ENCODE results near the gene FBXW11. TPM values are rescaled to one million over a fixed set of nuclear protein-coding genes. Genes with fewer than 3 reads are reported as not detected.
A peak's percentile ranks its signal among the peaks of the same experiment; 100 is the strongest.
"Not testable (repeated sequence)": the region's sequence is repeated elsewhere in the genome, so short reads cannot be mapped to it uniquely, and the experiment has no call there.

FBXW11 gene
- total RNA-seq, 3 donors from 2014 or later = 46.0 to 47.9 (median 47.6) TPM

DNA sequence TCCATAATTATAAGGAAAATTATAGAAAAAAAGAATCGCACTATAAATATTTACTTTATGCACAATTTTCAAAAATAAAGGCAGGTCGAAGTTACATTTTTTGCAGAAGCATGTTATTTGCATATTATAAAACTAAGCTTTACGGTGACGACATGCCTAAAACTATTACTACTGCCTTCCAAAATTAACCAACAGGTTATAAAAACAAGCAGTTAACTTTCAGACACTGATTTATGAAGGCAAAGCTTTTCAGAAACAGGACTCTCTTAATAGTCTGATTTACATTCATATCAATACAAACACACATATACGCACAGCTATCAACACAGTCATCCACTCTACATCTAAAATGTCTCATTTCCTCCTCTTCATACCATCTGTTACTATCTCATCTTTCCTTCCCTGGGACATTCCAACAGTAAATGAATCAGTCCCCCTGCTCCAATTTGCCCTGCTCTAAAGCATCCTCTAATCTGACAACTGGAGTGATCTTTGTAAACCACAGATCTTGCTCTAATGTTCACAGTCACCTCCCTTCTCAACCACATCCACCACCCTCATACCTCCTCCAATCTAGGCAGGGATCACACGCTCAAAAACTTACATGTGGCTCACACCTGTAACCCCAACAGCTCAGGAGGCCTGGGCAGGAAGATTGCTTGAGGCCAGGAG, 21.6 kb downstream of the FBXW11 start:
- DNase-seq = no peak
- peaks cover 28% of the 10 kb centered on the region for H3K36me3 Mint-ChIP-seq (ENCODE audit: insufficient read depth)
- no peaks in the 10 kb centered on the region for H3K9me3 Mint-ChIP-seq
- no peaks in the 10 kb centered on the region for H3K27me3 Mint-ChIP-seq (ENCODE audit: low read depth)
- peak; percentile 92 to 93 for ATAC-seq
- H3K4me3 Mint-ChIP-seq = no peak overlapping the region
- peaks cover 48% of the 10 kb centered on the region for H3K4me1 Mint-ChIP-seq (ENCODE audit: low read depth)

DNA sequence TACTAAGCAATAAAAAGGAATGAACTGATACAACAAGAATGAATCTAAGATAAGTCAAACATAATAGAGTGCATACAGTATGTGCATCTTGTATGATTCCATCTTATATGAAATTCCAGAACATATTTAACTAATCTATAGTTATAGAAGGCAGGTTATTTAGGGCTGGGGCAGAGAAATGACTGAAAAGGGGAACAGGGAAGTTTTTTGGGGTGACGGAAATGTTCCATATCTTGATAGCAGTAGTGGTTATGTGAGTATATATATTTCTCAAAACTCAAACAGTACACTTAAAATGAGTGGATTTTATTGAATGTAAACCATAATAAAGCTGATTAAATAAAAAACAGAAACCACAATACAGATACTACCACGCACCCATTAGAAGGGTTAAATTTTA, 24.6 kb downstream of the FBXW11 start:
- Mint-ChIP-seq H3K4me1 (ENCODE audit: low read depth) (peaks cover 45% of the 10 kb centered on the region), H3K4me3 (no peak overlapping the region), H3K27me3 (ENCODE audit: low read depth) (no peaks in the 10 kb centered on the region), H3K36me3 (ENCODE audit: insufficient read depth) (peaks cover 33% of the 10 kb centered on the region), H3K9me3 (peaks cover 6% of the 10 kb centered on the region)
- ATAC-seq (no peak), DNase-seq (no peak)

DNA sequence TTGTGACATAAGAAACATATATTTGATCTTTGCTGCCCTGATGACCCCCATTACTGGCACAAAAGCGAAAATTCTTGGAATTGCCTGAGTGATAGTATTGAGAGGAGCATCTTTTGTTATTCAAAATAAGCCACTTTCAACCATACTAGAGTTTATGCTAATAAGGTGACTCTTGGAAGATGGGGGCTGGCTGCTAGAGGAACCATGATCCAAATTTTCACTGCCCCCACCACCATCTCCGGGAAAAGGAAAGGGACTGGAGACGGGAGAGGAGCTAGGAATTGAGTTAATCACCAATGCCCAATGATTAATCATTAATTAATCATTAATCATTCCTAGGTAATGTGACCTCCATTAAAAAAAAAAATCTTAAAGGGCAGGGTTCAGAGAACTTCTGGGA, 25.6 kb downstream of the FBXW11 start:
- ATAC-seq = no peak
- Mint-ChIP-seq H3K4me3 (no peak overlapping the region), H3K36me3 (ENCODE audit: insufficient read depth) (peaks cover 37% of the 10 kb centered on the region), H3K27me3 (ENCODE audit: low read depth) (no peaks in the 10 kb centered on the region), H3K4me1 (ENCODE audit: low read depth) (peaks cover 51% of the 10 kb centered on the region), H3K9me3 (peaks cover 6% of the 10 kb centered on the region)
- DNase-seq = no peak

DNA sequence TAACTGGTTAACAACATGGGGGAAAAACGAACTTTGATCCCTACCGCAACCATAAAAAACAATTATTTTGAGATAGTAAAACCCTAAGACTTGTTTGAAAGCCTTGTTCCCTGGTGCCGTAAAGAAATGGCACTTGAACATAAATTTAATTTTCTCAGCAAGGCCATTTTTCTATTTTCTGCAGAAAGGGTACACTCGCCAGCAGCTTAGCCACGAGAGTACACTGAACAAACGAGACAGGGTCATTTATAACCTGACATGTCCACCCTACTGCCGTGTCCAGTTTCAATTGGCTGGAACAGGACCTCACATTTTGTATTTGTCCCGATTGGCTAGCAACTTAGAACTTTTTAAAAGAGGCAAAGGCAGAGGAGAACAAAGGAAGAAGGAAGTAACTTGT, 26.8 kb downstream of the FBXW11 start:
- ATAC-seq = no peak
- Mint-ChIP-seq H3K27me3 (ENCODE audit: low read depth) (no peaks in the 10 kb centered on the region), H3K9me3 (peaks cover 6% of the 10 kb centered on the region), H3K4me1 (ENCODE audit: low read depth) (peaks cover 52% of the 10 kb centered on the region), H3K4me3 (no peak overlapping the region), H3K36me3 (ENCODE audit: insufficient read depth) (peaks cover 40% of the 10 kb centered on the region)
- no peak for DNase-seq

DNA sequence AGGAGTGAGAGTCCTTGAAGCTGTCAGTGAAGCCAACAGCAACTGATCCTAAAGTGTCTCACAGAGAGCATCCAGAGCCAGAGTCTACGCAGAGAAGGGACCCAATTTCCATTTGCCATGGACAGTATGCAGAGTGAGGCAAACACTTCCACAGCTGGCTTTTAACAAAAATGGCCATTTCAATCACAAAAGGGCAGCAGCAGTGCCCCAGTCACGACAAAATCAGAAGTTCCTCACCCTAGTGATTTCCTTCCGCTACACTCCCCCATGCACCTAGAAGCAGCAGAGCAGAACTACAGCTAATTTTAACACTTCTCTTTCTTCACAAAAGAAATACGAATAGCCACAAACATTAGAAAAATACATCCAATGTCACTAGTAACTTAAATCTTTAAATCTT, 27.9 kb downstream of the FBXW11 start:
- H3K9me3 Mint-ChIP-seq = peaks cover 6% of the 10 kb centered on the region
- ATAC-seq (no peak), DNase-seq (no peak)
- peaks cover 34% of the 10 kb centered on the region for H3K36me3 Mint-ChIP-seq (ENCODE audit: insufficient read depth)
- no peaks in the 10 kb centered on the region for H3K27me3 Mint-ChIP-seq (ENCODE audit: low read depth)
- peaks cover 48% of the 10 kb centered on the region for H3K4me1 Mint-ChIP-seq (ENCODE audit: low read depth)
- H3K4me3 Mint-ChIP-seq = no peak overlapping the region

DNA sequence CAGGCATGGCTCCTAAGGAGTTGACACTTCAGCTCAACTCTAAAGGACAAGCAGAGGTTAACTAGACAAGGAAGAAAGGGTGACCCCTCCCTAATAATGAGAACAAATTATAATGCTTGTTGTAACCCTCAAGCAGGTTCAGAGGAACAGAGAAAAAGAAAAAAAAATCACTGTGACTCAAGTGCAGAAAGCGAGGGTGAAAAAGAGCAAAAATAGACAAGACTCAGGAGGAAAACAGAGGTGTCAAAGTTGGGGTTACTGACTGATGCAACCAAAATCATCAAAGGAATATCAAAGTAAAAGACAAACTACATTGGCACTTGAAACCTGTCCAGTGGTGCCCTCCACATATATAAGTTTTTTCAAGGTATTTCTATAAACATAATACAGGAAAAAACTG, 28.4 kb downstream of the FBXW11 start:
- ATAC-seq (peak; percentile 27 to 72), DNase-seq (no peak)
- Mint-ChIP-seq H3K36me3 (ENCODE audit: insufficient read depth) (peaks cover 36% of the 10 kb centered on the region), H3K27me3 (ENCODE audit: low read depth) (no peaks in the 10 kb centered on the region), H3K9me3 (peaks cover 6% of the 10 kb centered on the region), H3K4me1 (ENCODE audit: low read depth) (peaks cover 53% of the 10 kb centered on the region), H3K4me3 (no peak overlapping the region)

DNA sequence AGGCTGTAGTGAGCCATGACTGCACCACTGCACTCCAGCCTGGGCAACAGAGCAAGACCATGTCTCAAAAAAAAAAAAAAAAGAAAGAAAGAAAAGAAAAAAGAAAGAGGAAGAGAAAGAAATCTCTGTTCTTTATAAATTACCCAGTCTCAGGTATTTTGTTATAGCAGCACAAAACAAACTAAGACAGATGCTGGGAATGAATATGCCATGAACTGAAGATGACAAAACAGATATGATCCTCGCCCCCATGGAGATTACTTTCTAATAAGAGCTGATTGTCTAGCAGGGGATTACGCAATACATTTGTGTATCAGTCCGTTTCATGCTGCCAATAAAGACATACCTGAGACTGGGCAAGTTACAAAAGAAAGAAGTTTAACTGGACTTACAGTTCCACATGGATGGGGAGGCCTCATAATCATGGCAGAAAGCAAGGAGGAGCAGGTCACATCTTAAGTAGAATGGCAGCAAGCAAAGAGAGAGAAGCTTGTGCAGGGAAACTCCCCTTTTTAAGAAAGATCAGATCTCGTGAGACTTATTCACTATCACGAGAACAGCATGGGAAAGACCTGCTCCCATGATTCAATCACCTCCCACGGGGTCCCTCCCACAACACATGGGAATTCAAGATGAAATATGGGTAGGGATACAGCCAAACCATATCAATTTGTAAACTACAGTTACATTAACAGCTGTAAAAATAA, 29.0 kb downstream of the FBXW11 start:
- not testable (repeated sequence) for H3K27me3 Mint-ChIP-seq (ENCODE audit: low read depth); DNase-seq; H3K4me3 Mint-ChIP-seq; H3K9me3 Mint-ChIP-seq; ATAC-seq
- H3K4me1 Mint-ChIP-seq (ENCODE audit: low read depth) = peaks cover 57% of the 10 kb centered on the region
- peaks cover 36% of the 10 kb centered on the region for H3K36me3 Mint-ChIP-seq (ENCODE audit: insufficient read depth)

DNA sequence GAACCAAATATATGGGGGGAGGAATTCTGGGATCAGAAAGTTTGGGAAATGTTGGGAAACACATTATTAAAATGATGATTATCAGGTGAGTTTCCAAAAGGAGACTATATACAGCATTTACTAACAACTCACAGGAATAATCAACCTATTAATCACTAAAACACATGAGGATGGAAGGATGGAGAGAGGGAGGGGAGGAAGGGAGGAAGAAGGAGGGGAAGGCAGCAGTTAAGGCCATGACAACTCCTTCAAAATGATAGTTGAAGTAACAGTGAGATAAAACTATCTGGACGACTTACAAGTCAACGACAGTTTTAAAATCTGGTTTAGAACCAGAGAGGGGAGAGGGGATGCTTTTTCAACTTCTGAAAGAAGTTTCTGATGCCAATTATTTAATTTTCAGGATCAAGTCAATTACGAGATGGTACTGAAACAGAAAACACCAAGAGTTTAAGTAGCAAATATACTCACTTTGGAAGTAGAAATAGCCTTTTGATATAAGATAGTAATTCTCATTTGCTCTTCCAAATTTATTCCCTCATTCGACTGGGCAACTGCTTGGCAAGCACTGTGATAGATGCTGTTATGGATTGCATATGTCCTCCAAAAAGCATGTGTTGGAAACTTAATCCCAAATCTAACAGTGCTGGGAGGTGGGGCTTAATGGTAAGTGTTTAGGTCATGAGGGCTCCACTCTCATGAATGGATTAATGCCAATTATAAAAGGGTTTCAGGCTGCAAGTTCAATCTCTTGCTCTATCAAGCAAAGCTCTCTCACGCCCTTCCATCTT, 30.4 kb downstream of the FBXW11 start:
- Mint-ChIP-seq H3K4me1 (ENCODE audit: low read depth) (peaks cover 55% of the 10 kb centered on the region), H3K9me3 (peaks cover 6% of the 10 kb centered on the region), H3K4me3 (no peak overlapping the region), H3K27me3 (ENCODE audit: low read depth) (no peaks in the 10 kb centered on the region), H3K36me3 (ENCODE audit: insufficient read depth) (peaks cover 28% of the 10 kb centered on the region)
- no peak for ATAC-seq
- no peak for DNase-seq

DNA sequence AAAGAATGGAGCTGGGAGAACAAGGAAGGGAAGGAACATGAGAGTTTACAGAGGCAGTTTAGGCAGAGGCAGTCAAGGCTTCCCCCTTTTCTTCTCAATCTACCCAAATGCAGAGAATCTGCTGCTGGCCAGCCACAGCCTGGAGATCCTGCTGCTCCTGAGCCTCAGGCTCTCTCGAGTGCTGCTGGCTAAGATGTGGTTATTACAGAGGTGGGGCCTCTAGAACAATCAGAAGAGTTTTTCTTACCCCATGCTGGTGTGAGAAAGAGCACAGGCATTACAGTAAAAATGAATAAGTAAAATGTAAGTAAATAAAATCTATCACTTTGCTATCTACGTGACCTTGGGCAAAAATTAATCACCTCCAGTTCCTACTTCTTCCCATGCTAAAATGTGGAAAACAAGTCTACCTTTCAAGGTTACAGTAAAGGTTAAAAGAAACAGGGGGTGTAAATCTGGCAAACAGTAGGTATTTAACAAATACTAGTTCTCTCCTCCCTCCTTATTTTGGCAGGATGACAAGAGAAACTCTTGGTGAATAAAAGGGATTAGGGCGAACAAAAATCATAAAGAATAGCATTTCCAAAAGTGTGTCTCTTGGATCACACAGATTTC, 31.1 kb downstream of the FBXW11 start:
- DNase-seq (no peak), ATAC-seq (no peak)
- Mint-ChIP-seq H3K4me3 (no peak overlapping the region), H3K9me3 (peaks cover 6% of the 10 kb centered on the region), H3K4me1 (ENCODE audit: low read depth) (peaks cover 61% of the 10 kb centered on the region), H3K36me3 (ENCODE audit: insufficient read depth) (peaks cover 35% of the 10 kb centered on the region), H3K27me3 (ENCODE audit: low read depth) (no peaks in the 10 kb centered on the region)

DNA sequence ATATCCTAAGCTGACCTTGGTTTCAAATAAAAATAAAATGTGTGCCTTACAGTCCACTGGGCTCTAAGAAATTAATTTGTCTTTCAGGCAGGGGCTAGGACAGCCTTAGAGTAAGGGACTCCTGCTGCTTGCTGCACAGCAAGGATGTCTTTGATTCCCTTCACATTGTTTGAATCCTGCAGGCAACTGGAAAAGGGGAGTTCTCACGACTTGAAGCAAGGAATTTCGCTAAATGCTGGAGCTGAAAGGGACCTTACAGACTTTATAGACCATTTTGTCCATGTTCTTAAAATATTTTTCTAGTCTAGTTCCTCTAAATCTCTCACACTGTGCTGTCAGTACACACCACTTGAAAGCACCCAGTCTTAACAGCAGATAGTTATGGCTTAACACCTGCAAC, 35.6 kb downstream of the FBXW11 start:
- DNase-seq = no peak
- Mint-ChIP-seq H3K36me3 (ENCODE audit: insufficient read depth) (peaks cover 28% of the 10 kb centered on the region), H3K4me1 (ENCODE audit: low read depth) (peaks cover 59% of the 10 kb centered on the region), H3K4me3 (no peak overlapping the region), H3K27me3 (ENCODE audit: low read depth) (no peaks in the 10 kb centered on the region), H3K9me3 (peaks cover 3% of the 10 kb centered on the region)
- ATAC-seq = no peak

DNA sequence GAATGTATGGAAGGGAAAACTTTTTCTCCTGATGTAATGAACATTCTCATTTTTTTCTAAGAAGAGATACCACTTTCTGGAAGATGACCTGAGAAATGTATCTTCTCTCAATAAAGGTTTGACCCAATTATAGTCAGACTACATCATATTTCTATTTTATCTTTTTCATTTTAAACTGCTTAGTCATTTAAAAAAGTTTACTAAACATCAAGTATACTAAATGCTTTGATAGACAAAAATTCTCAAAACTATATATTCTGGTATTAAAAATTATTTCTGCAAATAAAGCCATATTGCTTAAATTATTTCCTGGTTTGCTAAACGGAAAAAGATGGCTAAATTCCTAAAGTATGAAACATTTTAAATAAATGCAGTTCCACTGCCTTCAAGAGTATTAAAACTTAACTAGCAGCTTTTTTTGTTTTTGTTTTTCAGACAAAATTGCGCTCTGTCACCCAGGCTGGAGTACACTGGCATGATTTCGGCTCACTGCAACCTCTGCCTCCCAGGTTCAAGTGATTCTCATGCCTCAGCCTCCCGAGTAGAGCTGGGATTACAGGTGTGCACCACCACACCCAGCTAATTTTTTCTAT, 37.1 kb downstream of the FBXW11 start:
- DNase-seq = no peak
- Mint-ChIP-seq H3K4me3 (no peak overlapping the region), H3K27me3 (ENCODE audit: low read depth) (no peaks in the 10 kb centered on the region), H3K4me1 (ENCODE audit: low read depth) (peaks cover 61% of the 10 kb centered on the region), H3K9me3 (peaks cover 3% of the 10 kb centered on the region), H3K36me3 (ENCODE audit: insufficient read depth) (peaks cover 24% of the 10 kb centered on the region)
- no peak for ATAC-seq

DNA sequence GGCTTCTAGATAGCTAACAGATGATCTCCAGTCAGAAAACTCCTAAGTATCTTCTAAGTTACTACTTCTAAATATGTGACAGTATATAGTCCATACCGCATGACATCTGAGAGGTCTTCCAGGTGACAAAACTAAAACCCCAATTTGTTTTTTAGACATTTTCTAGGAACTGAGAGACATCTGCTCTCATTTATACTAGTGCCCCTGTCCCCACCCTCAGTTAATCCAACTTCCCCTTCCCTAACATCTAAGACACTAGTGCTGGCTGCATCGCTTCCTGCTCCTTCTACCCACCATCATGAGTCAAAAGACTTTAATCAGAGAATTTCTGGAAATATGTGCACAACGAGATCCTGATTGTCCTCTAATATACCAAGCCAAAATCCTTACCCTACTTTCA, 37.9 kb downstream of the FBXW11 start:
- Mint-ChIP-seq H3K27me3 (ENCODE audit: low read depth) (no peaks in the 10 kb centered on the region), H3K36me3 (ENCODE audit: insufficient read depth) (peaks cover 24% of the 10 kb centered on the region), H3K9me3 (peaks cover 3% of the 10 kb centered on the region), H3K4me1 (ENCODE audit: low read depth) (peaks cover 62% of the 10 kb centered on the region), H3K4me3 (no peak overlapping the region)
- ATAC-seq = no peak
- no peak for DNase-seq

DNA sequence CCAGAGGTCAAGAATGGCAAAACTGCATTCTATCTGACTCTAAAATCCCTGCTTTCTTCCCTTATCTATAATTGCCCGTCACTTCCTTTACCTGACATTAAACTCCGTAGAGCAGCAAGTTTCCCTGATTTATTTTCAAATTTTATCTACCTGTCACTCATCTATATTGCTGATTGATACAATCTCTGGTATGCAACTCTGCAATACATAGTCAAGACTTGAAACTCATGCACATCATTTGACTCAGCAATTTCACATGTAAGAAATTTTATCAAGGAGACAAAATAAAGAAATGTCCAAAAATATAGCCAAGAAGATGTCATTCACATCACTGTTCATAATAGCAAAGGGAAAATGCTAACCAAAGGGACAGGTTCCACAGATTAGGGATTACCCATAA, 39.5 kb downstream of the FBXW11 start:
- ATAC-seq (no peak), DNase-seq (no peak)
- Mint-ChIP-seq H3K36me3 (ENCODE audit: insufficient read depth) (peaks cover 26% of the 10 kb centered on the region), H3K27me3 (ENCODE audit: low read depth) (no peaks in the 10 kb centered on the region), H3K4me3 (no peak overlapping the region), H3K9me3 (peaks cover 3% of the 10 kb centered on the region), H3K4me1 (ENCODE audit: low read depth) (peaks cover 69% of the 10 kb centered on the region)

DNA sequence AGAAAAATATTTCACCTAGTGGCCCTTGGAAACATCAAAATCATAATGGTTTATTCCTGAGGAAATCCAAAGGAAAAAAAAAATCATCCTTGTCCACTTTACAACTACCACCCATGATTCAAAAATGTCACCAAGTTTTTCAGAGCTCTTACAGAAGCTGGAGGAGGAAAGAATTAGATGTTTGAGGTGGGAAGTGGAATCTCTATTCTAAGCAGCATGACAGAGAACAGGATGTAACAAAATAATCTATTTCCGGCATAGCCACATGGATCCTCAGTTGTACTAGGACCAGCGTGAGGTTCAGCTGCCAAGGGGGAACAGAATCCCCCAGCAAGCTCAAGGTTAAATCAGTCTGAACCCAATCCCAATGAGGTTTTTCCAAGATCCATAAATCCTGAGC, 40.2 kb downstream of the FBXW11 start:
- no peak overlapping the region for H3K4me3 Mint-ChIP-seq
- H3K36me3 Mint-ChIP-seq (ENCODE audit: insufficient read depth) = peaks cover 26% of the 10 kb centered on the region
- no peaks in the 10 kb centered on the region for H3K27me3 Mint-ChIP-seq (ENCODE audit: low read depth)
- H3K9me3 Mint-ChIP-seq = peaks cover 3% of the 10 kb centered on the region
- ATAC-seq (no peak), DNase-seq (no peak)
- peaks cover 73% of the 10 kb centered on the region for H3K4me1 Mint-ChIP-seq (ENCODE audit: low read depth)
